Measurements from ENCODE around the gene CRHBP.

- no peak for TF ChIP-seq CTCF (conservative IDR thresholded peaks at IDR 0.05; ENCODE audit: low read length)
- TF ChIP-seq EZH2phosphoT487 (IDR thresholded peaks at IDR 0.05; ENCODE audit: borderline replicate concordance), result no peak
Measured at GRCh38 chr5:77011498-77011897, 58.7 kb downstream of the CRHBP start.
